ENCODE data around the gene HS2ST1.
A peak's percentile ranks its signal among the peaks of the same experiment; 100 is the strongest.

HS2ST1 gene

DNA sequence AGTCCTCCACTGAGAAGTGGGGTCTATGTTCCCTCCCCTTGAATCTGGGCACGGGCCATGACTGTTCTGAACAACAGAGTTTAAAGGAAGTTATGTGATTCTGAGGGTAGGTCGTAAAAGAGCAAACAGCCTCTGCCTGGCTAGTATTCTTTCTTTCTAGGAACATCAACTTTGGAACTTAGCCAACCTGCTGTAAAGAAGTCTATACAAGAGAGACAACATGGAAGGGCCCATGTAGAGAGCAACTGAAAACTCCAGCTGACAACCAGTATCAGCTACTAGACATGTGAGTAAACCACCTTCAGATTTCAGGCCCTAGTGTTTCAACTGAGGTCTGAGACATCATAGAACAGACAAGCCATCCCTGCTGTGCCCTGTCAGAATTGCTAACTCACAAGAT lies 8.0 kb upstream of the HS2ST1 start:
- Histone ChIP-seq H3K36me3 (no peaks in the 10 kb centered on the region), H3K27ac (no peak overlapping the region), H3K4me1 (peaks cover 0 to 15% (median 7%) of the 10 kb centered on the region in 4 donors), H3K4me3 (no peak overlapping the region), H3K9me3 (no peaks in the 10 kb centered on the region), H3K27me3 (no peaks in the 10 kb centered on the region)
- TF ChIP-seq, protein P1, sequence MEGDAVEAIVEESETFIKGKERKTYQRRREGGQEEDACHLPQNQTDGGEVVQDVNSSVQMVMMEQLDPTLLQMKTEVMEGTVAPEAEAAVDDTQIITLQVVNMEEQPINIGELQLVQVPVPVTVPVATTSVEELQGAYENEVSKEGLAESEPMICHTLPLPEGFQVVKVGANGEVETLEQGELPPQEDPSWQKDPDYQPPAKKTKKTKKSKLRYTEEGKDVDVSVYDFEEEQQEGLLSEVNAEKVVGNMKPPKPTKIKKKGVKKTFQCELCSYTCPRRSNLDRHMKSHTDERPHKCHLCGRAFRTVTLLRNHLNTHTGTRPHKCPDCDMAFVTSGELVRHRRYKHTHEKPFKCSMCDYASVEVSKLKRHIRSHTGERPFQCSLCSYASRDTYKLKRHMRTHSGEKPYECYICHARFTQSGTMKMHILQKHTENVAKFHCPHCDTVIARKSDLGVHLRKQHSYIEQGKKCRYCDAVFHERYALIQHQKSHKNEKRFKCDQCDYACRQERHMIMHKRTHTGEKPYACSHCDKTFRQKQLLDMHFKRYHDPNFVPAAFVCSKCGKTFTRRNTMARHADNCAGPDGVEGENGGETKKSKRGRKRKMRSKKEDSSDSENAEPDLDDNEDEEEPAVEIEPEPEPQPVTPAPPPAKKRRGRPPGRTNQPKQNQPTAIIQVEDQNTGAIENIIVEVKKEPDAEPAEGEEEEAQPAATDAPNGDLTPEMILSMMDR (IDR thresholded peaks at IDR 0.05): no peak
- DNase-seq: no peak
- intact Hi-C loops (cut with DNase I; ENCODE audit: low total_unique reads): no loop called here

DNA sequence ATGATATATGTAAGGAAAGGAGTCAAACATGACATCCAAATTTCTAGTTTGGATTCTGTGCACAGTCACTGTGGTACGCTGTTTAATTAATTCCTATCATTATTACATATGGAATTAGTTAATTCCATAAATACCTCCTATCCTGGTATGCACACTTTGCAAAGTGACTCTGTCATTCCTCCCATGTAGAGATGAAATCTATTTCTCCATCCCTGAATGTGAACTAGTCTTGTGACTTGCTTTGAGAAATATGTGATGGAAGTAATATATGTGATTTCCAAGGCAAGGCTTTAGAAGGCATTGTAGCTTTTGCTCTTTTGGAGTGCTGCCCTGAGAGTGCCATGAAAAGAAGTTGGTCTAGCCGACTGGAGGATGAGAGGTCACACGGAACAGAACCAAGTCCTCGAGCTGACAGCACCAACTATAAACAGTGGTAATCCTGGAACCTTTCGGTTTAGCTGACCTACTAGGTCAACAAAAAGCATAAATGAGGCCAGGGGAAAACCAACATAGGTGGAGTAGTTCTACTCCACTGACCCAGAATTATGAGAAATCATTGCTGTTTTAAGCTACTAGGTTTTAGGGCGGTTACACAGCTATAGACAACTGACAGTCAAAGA lies 2.0 kb upstream of the HS2ST1 start:
- no peaks in the 10 kb centered on the region for H3K36me3 ChIP-seq
- H3K4me1 ChIP-seq: peaks cover 0 to 36% (median 24%) of the 10 kb centered on the region in 4 donors
- no peak overlapping the region for H3K27ac ChIP-seq
- TF ChIP-seq, protein P1 (IDR thresholded peaks at IDR 0.05): no peak
- DNase-seq: no peak
- H3K27me3 ChIP-seq: no peaks in the 10 kb centered on the region
- intact Hi-C loops (cut with DNase I; ENCODE audit: low total_unique reads): loop anchor here (10.0 kb wide), 1 partner anchor 422 kb away; no protein-coding TSS in a partner anchor
- H3K9me3 ChIP-seq: no peaks in the 10 kb centered on the region
- peak overlapping the region; percentile 79 to 92 for H3K4me3 ChIP-seq

DNA sequence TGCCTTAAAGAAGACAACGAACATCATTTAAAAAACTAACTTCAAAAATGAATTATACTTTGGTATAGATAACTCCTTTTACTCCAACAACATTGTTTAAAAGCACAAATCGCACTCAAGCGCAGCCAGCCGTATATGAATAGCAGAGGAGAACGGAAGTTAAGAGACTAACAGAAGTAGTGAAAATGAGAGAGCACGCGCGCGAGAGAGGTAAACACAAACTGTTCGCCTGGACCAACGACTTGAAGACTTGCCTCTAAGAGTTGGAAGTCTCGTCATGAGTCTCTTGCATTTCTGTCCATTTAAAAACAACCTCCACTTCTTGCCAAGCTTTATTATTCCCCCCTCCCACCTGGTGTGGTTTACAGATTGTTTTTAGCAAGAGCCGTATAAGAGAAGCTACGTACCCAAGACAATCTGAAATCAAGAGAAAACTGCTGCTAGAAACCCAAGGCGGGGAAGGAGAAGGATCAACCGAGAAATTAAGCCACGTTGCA lies 988 bp upstream of the HS2ST1 start:
- Histone ChIP-seq H3K27me3 (no peaks in the 10 kb centered on the region), H3K27ac (peak overlapping the region; percentile 81 to 87), H3K36me3 (no peaks in the 10 kb centered on the region), H3K4me1 (peaks cover 0 to 32% (median 24%) of the 10 kb centered on the region in 4 donors), H3K9me3 (no peaks in the 10 kb centered on the region), H3K4me3 (peak overlapping the region; percentile 79 to 92)
- DNase-seq: no peak
- TF ChIP-seq, protein P1 (IDR thresholded peaks at IDR 0.05): no peak
- intact Hi-C loops (cut with DNase I; ENCODE audit: low total_unique reads): loop anchor here (10.0 kb wide), 1 partner anchor 421 kb away; no protein-coding TSS in a partner anchor

DNA sequence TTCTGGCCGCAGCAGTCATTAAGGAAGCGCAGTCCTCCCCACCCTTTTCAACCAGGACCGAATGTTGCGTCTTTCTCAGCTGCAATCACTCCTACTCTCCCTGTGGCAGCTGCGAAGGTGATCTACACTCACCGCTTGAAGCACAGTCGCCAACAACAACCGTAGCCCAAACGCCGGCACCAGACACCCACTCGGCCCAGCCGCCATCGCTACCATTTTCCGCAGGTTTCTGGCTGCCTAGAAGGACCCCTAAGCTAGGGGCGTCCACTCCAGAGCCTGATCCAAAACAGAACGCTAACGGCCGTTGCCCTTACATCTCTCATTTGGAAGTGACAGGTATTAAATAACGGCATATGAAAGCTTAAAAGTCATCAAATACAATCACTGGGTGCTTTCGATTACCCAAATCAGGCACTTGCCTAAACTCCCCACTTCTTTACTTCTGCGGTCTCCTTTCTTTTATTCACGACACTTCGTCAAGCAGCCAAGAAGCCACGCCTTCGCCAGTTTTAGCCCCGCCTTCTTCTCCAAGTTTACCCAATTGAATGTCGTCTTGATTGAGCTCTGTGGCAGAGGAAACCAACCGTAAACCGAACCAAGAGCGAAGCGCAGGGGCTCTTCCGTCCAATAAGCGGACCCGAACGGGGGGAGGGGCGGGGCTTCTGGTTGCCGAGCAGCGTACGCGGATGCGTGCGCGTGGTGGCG lies 387 bp upstream of the HS2ST1 start, which contains the start of gene SELENOF:
TSS of gene SELENOF (minus strand) at position 231 of the 705 bp plus-strand sequence. CDS start at position 216, 15 bp downstream.
- Histone ChIP-seq H3K27me3 (no peaks in the 10 kb centered on the region), H3K4me1 (peaks cover 0 to 31% (median 24%) of the 10 kb centered on the region in 4 donors), H3K4me3 (peak within 1 kb of the TSS; percentile 79 to 92), H3K36me3 (no peaks in the 10 kb centered on the region), H3K9me3 (no peaks in the 10 kb centered on the region), H3K27ac (peak within 1 kb of the TSS; percentile 87 to 92)
- TF ChIP-seq, protein P1 (IDR thresholded peaks at IDR 0.05): peak in 1 of 2 experiments; percentile 16
- intact Hi-C loops (cut with DNase I; ENCODE audit: low total_unique reads): loop anchor here (10.0 kb wide), 1 partner anchor 421 kb away; no protein-coding TSS in a partner anchor
- DNase-seq: peak; percentile 99 to 100

DNA sequence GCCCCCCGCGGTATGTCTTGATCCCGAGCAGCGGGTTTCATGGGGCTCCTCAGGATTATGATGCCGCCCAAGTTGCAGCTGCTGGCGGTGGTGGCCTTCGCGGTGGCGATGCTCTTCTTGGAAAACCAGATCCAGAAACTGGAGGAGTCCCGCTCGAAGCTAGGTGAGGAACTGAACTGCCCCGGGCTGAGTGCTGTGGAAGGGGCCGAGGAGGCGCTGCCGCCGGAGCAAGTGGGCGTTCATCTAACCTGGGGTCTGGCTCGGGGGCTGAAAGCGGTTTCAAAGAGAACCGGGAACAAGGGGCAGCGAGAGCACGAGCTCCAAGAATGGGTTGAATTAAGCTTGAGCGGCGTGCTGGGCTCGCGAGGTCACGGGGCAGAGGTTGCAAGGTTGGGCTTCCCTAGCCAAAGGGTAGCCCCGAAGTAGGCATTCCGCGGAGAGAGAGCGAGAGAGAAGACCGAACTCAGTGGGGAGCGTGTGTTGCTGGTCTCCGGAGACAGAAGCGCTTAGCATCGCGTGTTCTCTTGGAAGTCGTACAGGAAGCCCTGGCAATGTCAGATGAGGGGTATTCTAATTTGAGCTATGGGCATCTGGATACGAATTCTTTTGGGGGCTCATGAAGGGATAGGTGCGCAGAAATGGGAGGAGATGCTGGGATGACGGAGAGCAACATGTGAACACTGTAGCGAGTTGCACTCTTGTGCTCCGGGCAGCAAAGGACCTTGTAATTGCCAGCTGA lies 732 bp downstream of the HS2ST1 start:
- intact Hi-C loops (cut with DNase I; ENCODE audit: low total_unique reads): loop anchor here (5.0 to 10.0 kb wide), 2 partner anchors 208 to 420 kb away; no protein-coding TSS in a partner anchor
- Histone ChIP-seq H3K4me1 (peaks cover 0 to 31% (median 22%) of the 10 kb centered on the region in 4 donors), H3K27me3 (no peaks in the 10 kb centered on the region), H3K9me3 (no peaks in the 10 kb centered on the region), H3K4me3 (peak overlapping the region; percentile 79 to 92), H3K36me3 (no peaks in the 10 kb centered on the region), H3K27ac (peak overlapping the region; percentile 87 to 92)
- peak; percentile 50 to 79 for DNase-seq
- TF ChIP-seq, protein P1 (IDR thresholded peaks at IDR 0.05): no peak
